Measurements from ENCODE around the gene SCARF2.

Gene SCARF2

DNA sequence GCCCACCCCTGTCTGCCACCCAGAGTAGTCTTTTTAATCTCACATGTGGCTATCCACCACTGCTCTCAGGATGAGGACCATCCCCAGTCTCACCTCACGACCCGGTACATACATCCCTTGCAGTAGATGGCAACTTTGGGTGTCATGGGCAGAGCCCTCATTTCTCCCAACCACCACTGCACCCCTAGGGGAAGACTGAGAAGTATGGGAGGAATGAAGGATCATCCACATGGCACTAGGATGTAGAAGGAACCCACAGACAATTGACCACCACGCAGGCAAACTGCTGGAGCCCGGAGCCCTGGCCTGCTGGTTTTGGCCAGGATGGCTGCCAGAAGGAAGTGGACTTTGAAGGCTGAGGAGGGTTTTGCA is 1.9 kb upstream of the SCARF2 start:
- DNase-seq (ENCODE audit: low spot score): no peak

- no peak for DNase-seq (ENCODE audit: low spot score)
Observed at GRCh38 chr22:20438678-20439492, 1.3 kb upstream of the SCARF2 start.

GRCh38 chr22:20438427-20438677 is 727 bp upstream of the SCARF2 start:
- DNase-seq (ENCODE audit: low spot score): no peak

DNA sequence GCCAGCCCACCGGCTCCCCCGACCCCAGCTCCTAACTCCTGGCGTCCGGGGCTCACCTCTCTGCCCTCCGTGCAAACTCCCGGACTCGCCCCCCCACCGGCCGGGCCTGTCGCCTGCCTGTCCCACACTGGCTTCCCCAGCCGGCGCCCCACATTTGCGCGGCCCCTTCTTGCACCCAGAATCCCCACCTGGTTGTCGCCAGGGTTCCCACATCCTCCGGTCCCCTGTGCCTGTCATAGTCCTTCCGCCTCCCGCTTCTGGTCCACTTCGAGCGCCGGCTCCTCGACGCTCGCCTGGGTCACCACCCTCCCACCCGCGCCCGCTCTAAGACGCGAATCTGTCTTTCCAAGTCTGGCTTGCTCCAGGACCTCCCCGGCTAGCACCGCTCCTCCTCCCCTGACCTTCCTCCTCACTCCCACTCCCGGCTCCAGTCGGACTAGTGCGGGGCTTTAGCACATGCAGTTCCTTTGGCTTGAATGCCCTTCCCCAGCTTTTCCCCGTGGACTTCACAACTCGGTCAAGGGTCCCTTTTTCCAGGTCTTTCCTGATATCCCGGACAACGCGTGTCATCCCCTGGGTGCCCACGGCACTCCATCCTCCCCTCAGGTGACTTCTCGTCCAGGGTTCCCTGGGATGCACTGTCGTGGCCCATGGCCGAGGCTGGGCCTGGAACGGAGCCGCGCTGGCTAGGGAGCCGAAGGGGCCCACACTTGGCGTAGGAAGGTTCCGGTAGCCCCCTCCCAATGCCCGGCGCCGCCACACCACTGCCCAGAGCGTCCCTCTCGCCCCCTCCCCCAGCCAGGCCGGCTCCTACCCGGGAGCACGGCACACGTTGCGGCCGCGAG is 635 bp downstream of the SCARF2 start:
- DNase-seq (ENCODE audit: low spot score): no peak

DNA sequence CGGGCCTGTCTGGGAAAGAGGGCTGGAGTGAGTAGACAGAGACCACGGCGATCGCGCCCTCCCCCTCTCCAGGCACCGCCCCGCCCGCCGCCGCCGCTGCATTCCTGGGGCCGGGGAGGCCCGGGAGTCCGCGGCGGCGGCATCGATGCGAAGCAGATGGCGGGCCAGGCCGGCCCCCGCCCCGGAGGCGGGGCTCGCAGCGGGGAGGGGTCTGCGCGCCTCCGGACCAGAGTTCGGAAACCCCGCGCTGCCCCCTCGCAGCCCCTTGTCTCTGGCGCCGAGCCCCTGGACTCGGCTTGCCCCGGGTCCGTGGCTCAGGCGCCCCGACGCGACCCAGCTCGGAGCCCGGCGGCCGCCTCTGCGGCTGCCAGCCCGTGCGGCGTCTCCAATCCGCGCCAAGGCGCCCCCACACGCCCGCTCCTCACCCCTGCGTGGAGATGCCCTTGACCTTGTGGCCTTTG is 1.3 kb downstream of the SCARF2 start:
- no peak for DNase-seq (ENCODE audit: low spot score)

- no peak for DNase-seq (ENCODE audit: low spot score)
Observed at GRCh38 chr22:20435436-20436306, 2.0 kb downstream of the SCARF2 start.

DNA sequence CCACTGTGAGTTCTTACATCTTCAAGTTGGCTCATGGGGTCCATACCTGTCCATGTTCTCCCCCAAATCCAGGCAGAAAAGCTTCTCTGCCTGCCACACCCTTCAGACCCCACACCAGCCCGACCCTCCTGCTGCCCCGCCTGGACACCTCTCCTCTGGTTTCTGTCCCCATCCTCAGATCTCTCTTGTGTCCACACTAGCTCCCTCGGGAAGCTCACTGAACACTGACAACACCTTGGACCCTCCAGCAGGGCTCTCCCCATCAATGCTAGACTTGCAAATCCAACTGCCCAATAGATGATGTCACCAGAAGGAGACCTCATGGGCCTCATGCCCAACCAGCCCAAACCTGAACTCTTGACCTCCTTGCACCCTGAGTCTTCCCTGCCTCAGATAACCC is 2.9 kb downstream of the SCARF2 start:
- no peak for DNase-seq (ENCODE audit: low spot score)

DNA sequence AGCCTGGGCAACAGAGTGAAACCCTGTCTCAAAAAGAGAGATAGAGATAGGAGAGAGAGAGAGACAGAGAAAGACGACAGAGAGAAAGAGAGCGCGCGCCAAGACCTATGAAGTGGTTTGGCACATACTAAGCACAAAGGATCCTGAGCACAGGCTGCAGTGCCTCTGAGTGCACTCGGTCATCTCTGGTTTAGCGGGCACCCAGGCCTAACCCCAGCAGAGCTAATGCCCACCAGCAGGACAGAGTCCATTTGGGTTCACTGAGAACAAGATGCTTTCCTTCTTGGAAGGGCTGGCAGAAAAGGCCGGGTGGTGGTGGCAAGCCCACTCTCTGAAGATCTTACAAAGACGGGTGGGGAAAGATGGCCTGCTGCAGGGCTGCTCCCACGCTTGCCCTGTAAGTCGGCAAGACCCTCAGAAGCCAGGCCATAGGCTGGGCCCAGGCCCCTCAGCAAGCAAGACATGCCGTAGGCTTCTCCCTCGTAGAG is 3.3 kb downstream of the SCARF2 start:
- DNase-seq (ENCODE audit: low spot score): no peak

DNA sequence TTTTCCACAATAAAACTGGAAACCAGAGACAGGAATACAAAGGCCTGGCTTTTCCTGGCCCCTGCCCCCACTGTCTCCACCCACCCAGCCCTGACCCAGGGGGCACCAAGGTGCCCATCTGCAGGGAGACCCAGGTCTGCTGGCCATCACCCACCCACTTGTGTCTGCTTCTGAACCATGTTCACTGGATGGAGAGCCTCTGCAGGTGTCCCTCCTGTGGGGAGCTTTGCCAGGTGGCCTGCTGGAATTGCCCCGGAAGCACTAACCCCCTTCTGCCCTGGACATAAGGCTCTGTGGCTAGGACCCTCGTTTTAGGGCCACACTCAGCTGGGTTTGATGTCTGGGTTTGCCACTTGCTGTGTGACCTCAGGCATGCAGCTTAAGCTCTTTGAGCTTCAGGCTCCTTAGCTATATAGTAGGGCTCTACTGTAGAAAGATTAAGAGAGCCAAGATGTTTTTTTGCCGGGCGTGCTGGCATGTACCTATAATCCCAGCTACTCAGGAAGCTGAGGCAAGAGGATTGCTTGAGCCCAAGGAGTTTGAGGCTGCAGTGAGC is 3.9 kb downstream of the SCARF2 start:
- DNase-seq (ENCODE audit: low spot score): no peak

DNA sequence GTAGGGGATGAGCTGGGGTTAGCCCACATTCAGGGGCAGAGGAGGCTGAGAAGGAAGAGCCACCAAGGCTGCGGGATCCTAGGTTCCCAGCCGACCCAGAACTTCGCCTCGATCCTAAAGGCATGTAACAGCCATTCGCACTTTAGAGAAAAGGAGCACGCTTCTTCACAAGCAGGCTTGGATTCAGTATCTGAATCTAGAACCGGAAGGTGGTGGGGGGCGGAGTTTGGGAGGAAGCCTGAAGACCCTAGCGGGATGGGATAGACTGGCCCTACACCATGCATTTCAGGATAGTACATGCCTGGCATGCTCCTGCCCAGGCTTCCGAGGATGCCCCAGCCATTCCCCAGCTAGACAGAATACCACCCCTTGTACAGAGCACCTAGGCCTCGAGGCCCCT is 4.4 kb downstream of the SCARF2 start:
- no peak for DNase-seq (ENCODE audit: low spot score)

GRCh38 chr22:20432244-20432686 is 5.4 kb downstream of the SCARF2 start:
- DNase-seq (ENCODE audit: low spot score): no peak

- DNase-seq (ENCODE audit: low spot score): no peak
Observed at GRCh38 chr22:20431511-20432192, 6.0 kb downstream of the SCARF2 start.

DNA sequence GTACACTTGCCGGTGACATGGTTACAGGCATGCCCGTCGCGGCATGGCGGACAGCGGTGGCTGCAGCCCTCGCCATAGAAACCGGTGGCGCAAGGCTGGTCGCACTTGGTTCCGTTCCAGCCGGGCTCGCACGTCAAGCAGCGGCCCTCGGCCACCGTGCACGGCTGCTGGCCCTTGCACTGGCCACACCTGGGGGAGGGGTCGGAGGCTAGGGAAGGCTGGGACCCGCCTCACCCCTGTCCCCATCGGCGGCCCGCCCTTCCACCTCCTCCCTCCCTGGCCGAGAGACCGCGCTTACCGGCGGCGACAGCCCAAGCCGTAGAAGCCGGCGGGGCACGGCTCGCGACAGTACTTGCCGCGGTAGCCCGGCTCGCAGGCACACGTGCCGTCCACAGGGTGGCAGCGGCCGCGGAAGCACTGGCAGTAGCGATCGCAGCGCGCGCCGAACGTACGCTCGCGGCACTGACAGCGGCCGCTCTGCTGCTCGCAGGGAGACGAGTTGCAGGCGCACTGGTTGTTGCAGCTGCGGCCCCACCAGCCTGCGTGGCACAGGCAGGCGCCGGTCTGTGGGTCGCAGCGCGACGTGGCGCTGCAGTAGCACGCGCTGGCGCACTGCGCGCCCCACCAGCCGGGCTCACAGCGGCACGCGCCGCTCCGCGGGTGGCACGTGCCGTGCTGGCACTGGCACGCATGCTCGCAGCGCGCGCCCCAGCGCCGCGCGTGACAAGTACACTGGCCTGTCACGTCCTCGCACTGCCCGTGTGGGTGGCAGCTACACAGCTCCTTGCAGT is 6.7 kb downstream of the SCARF2 start:
- no peak for DNase-seq (ENCODE audit: low spot score)

GRCh38 chr22:20430101-20430719 is 7.4 kb downstream of the SCARF2 start:
- DNase-seq (ENCODE audit: low spot score): no peak

GRCh38 chr22:20429254-20430100 is 8.1 kb downstream of the SCARF2 start:
- no peak for DNase-seq (ENCODE audit: low spot score)

- DNase-seq (ENCODE audit: low spot score): no peak
Observed at GRCh38 chr22:20428496-20429253, 8.9 kb downstream of the SCARF2 start.

- no peak for DNase-seq (ENCODE audit: low spot score)
Observed at GRCh38 chr22:20427945-20428417, 9.6 kb downstream of the SCARF2 start.
